SKM-1 treated with dmso at 0.1 percent for 144 hours (cell line): Measurements from ENCODE around the gene CPED1.
"Not testable (repeated sequence)": the region's sequence is repeated elsewhere in the genome, so short reads cannot be mapped to it uniquely, and the experiment has no call there.

Source experiments
- DNase-seq: peaks from one replicate; lab custom pipeline; 2025; ENCODE audit not compliant: unreplicated experiment; lab: John Stamatoyannopoulos, UW

CPED1 gene

DNA sequence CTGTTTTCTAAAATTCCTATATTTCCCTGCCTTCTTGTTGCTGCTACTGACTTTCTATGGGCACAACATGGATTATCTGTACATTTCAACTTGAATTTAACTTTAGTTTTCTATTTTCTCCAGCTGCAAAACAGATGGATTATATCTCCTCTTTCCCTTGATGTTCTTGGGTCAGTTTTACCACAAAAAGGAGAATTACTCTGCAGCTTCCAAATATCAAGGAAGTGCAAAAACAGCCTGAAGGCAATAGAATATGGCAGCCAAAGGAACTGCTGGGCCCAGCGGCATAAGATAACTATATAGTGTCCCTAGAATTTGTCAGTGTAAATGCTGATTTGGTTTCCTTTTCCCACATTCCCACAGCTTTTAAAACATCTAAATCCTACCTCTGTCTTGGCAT is 29.1 kb downstream of the CPED1 start:
- no peak for DNase-seq

DNA sequence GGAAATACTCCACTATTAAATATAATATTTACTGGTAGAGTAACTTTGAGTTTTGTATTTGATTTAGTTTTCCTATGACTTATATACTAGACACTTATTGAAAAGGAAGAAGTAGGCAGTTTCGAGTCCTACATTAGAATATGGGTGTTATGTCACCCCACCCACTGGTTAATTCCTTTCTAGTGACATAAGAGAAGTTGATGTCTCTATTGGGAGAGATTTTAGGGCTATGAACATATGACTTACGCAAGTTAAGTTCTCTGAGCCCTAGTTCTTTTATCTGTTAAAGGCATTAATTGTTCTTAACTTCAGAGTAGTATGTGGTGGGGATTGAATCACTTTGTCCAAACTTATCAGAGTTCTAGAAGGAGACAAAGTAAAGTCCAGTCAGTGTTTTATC is 30.5 kb downstream of the CPED1 start:
- no peak for DNase-seq

DNA sequence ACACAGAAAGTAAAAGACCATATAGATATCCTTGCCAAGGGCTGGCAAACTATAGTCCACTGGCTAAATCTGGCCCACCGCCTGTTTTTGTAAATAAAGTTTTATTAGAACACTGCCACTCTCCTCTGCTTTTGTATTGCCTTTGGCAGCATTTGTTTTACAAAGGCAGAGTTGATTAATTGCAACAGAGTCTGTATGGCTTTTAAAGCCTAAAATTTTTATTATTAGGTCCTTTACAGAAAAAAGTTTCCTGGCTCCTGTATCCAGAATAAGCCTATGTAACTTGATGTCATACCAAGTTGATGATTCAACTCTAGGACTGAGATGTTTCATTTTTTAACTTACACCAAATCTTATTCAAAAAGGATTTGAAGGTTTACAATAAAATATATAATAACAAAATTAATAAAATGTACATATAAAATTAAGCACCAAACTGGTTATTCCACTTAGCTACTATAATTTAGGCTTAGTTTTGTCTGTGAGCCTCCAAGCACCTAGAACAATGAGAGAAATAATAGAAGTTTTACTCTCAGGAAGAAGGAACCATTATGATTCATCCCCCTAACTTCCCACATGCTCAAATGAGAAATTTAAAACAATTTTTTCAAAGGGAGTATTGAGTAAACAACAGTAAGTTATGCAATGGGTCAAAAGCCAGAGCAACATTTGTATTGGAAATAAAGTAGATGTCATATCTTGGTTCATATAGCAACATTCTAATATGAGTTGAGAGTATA is 31.9 kb downstream of the CPED1 start:
- peak; percentile 8 for DNase-seq

DNA sequence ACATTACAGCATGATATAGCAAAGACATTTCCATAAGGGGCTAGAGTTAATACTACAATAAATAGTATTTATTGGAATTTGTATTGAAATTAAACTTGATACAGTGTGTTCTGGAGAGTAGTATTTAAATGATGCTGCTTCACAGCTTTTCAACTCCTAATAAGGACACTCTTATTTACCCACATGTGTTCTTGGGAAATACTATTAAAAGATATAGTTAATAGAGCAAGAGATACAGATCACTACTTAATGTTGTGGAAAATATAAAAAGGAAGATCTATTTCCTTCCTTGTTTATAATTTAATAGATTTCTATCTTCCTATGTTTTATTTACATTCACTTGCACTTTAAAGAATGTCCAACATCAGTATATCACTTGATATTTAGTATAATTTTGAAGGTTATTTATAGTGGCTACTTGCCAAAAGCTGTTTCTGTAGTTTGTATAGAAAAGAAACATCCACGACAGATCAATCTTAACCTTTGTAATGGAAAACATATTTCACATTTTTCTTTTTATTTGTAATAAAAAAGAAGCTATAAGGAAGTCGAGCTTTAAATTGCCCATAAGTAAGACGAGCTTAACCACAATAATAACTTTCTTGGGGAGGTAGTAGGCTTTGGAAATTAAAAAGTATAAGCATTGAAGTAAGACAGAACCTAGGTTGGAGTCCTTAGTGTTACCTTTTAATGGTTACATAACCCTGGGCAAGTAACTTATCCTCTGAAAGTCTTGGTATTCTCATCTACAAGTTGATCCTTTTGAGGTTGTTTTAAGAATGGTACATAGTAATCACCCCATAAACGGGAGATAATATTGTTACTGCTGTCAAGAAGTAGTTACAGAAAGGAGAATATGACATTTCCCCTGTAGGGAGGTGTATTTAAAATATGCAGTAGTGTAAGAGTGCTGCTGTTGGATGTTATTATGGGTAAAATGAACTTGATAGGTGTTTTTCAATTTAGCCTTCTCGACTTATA is 32.8 kb downstream of the CPED1 start:
- no peak for DNase-seq

DNA sequence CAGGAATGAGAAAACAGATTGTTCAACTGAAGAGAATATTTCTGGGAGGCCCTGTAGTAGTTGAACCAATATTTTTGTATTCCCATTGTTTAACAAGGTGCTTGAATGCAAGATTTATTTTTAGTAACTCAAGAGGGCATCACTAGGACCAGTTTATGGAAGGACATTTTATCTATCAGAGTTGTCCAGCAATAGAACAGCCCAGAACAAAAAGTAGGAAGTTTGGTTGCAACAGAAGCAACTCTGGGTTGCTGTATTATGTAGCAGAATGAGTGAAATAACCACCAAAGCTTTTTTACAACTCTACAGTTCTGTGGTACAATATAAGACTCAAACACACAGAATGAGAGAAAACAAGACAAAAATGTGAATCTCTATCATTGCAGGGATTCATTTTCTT is 34.7 kb downstream of the CPED1 start:
- DNase-seq, result no peak

DNA sequence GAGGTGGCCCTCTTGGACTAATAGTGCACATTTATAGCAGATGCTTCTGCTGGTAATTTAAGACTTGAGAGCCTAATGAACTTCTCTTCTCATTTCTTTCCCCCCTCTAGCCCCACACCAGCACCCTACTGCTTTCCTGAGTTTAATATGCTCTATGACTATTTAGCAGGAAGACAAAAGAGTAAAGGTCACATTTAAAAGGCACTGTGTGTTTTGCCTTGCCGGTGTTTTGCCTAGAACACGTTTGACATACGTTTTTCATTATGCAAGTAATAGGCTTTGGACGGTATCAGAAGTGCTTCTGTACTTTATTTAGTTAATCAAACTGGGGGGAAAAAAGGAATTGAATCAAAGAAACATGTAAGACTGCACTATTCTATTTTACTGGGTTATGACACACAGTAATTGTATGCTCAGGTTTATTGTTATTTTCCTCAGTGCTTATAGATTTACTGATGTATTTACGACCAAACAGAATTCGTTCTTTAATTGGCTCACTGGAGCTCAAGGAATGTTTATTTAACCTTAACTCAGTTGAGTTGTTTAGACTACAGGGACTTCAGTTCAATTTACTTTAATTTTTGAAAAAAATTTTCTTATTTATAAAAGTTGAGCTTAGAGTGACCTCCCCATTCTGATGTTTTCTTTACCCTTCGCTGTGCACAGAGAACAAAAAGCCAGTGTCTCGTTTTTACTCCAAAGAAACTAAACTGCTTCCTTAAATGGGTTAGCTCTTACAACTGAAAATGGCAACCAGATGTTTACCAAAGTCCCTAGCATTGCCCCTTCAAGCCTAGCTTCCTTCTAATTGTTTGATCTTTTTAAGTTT is 35.4 kb downstream of the CPED1 start:
- DNase-seq, result no peak

DNA sequence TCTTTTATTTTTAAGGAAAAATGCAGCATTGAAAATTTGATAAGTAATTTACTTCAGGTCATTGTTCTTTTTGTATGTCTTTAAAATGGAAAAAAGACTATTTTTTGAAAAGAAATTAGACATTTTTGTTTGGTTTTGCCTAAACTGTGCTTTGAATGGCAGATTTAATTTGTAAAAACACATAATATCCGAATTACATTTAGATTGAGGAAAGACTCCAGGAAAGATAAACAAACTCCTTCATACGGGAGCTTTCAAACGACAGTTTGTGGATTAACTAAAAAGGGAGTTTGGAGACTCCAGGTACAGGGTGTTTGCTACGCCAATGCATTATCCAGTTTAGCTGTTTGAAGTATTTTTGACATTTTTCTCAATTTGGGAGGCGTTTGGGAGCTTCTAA is 36.1 kb downstream of the CPED1 start:
- no peak for DNase-seq

DNA sequence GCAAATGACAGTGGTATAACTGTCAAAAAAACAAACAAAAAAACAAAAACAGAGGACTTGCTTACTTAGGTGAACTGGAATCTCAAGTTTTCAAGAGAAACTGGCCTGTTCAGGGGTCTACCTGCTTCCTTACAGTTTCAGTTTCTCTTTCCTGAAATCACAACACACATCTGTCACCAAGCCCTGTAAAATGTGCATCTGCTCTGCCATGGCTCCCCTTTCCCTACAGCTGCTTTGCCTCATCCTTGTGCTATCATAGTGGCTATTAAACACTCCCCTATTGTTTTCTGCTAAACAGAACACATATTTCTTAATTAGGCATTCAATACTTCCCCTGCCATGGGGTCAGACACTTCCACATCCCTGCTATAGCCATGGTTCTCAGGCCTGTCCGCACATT is 37.6 kb downstream of the CPED1 start:
- no peak for DNase-seq

DNA sequence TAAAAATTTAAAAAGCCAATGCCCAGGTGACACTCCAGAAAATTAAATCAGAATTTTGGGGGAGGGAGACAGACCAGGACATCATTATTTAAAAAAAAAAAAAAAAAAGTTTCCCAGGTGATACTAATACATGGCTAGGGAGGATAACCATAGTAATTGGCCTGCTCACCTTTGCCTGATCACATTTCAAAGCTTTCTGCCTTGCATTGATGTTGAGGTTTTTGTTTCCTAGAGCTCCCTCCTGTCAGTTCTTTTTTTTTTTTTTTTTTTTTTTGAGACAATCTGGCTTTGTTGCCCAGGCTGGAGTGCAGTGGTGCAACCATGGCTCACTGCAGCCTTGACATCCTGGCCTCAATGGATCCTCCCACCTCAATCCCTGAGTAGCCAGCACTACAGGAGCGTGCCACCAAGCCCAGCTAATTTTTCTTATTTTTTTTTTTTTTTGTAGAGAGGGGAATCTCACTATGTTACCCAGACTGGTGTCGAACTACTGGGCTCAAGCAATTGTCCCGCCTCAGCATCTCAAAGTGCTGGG is 38.1 kb downstream of the CPED1 start:
- no peak for DNase-seq

DNA sequence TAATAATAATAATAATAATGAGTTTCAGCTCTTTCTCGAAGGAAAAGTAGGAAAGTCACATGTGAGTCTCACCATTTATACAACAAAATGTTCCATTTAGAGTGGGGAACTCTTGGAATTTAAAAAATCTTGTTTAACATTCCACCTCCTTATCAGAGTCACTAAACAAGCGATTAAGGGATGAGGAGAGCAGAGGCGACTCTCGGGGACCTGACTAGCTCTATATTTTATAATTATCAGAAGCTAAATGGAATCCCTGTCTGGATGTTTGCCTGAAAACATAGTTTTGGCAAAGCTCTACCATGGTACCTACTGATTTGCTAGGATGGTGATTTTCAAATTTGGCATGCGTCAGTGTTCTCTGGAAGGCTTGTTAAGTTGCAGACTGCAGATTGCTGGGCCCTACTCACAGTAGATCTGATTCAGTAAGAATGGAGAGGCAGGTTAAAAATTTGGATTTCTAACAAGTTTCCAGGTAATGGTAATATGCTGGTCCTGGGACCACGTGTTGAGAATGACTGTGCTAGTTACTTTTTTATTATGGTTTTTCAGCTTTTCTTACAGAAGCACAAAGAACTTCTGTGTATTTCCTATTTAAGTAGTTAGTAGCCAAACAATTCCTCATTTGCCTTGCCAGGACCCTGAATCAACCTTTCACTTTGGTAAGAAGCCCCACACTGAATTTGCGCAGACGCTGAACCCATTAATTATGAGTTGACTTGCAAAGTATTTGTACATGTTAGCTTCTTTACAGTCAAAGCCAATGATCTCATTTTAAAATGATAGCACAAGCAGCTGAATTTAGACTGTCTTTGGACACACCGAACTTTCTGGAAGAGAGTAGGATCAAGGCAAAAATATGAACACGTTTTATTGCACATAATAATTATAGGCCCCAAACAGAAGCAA is 39.5 kb downstream of the CPED1 start:
- DNase-seq, result no peak

DNA sequence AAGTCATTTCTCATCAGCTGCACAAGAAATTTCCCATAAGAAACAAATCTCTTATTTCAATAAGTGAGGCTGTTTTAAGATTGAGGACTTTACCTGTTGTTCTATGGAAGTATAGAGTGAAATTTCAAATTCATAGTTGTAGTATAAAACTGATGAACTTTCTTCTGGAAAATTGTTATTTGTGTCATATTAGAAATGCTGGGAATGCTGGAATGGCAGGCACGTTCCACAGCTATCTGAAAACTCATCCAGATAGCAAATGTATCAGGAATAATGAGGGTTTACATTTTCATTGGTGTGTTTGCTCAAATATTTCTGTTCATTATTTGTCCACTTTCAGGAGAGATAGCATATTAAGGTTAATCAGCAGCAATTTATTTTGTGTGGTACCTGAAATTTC is 40.8 kb downstream of the CPED1 start:
- no peak for DNase-seq

DNA sequence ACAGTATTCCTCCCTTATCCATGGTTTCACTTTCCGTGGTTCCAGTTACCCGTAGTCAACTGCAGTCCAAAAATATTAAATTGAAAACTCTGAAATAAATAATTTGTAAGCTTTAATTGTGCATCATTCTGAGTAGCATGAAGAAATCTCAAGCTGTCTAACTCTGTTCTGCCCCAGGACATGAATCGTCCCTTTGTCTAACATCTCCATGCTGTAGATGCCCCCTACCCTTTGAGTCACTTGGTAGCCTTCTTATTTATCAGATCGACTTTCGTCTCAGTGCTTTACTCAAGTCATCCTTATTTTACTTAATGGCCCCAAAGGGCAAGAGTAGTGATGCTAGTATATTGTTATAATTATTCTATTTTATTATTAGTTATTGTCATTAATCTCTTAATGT is 41.8 kb downstream of the CPED1 start:
- DNase-seq, result no peak

DNA sequence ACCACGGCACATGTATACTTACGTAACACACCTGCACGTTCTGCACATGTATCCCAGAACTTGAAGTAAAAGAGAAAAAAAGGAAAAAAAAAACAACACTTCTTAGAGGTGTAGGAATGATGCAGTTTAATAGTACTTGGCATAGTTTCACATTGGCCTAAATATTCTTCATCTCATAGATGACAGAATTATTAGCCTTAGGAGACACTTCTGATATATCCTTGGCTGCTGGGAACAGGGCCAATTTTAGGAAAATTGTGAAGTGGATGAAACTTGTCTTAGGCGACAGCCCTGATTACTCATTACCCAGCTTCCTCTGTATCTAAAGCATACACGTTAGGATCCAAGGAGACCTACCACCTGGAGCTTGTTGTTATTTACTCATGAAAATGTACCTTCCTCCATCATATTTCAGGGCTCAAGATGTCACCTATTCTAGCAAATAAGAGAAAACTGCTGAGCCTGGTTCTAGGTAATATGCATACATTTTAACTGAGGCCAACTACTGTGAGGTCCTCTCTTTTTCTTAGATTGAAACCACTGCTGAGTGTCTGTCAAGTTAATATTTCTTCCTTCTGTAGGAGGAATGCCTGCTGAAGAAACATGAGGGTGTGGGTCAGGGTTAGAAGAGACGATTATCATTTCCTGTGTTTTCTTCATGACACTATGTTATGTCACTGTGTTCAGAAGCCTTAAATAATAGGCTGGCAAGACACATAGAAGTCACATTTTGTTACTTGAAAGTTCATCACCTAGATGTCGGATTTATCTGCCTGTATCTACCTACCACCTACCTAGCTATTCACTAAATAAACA is 44.3 kb downstream of the CPED1 start:
- DNase-seq, result no peak

DNA sequence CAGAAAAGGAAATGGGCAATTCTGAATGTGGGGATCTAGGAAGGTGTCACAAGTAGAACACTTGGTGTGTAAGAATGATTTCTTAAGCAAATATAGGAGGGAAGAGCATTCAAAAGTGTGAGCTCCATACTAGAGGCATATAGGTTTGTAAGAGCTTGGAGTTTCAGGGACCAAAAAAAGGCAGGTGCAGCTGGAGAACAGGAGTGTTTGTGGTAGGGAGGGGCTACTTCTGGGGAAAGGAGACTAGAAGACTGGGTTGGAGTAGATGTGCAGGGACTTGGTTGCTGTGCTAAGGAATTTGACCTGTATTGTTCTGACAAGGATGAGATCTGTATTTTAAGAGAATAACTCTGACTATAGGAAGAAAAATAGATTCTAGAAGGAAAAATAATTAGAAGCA is 46.4 kb downstream of the CPED1 start:
- no peak for DNase-seq

DNA sequence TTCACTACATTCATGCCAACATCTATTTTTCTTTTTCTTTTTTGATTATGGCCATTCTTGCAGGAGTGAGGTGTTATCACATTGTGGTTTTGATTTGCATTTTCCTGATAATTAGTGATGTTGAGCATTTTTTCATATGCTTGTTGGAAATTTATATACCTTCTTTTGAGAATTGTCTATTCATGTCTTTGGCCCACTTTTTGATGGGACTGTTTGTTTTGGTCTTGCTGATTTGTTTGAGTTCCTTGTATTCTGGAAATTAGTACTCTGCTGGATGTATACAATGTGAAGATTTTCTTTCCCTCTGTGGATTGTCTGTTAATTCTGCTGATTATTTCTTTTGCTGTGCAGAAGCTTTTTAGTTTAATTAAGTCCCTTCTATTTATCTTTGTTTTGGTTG is 48.3 kb downstream of the CPED1 start:
- DNase-seq, result not testable (repeated sequence)

DNA sequence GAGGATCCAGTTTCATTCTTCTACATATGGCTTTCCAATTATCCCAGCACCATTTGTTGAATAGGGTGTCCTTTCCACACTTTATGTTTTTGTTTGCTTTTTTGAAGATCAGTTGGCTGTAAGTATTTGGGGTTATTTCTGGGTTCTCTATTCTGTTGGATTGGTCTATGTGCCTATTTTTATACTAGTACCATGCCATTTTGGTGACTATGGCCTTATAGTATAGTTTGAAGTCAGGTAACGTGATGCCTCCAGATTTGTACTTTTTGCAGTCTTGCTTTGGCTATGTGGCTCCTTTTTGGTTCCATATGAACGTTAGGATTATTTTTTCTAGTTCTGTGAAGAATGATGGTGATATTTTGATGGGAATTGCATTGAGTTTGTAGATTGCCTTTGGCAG is 48.8 kb downstream of the CPED1 start:
- DNase-seq, result not testable (repeated sequence)

DNA sequence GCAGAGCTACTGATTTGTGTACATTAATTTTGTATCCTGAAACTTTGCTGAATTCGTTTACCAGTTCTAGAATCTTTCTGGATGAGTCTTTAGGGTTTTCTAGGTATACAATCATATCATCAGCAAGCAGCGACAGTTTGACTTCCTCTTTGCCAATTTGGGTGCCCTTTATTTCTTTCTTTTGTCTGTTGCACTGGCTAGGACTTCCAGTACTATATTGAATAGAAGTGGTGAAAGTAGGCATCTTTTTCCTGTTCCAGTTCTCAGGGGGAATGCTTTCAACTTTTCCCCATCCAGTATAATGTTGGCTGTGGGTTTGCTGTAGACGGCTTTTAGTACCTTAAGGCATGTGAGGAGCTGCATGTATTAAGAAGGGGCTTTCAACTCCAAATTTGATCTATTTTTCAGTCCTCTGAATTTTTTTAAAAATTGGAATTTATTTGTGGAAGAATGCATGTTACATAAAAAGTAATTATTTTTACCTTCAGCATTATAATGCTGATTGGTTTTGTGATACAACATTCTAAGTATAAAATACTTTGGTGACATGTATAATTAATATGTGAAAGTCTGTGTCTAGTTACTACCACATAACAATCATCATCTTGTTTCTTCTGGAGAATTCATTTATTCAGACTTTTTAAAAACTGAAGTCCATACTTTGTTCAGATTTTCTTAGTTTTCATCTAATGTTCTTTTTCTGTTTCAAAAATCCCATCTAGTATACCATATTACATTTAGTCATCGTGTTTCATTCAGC is 49.6 kb downstream of the CPED1 start:
- no peak for DNase-seq

DNA sequence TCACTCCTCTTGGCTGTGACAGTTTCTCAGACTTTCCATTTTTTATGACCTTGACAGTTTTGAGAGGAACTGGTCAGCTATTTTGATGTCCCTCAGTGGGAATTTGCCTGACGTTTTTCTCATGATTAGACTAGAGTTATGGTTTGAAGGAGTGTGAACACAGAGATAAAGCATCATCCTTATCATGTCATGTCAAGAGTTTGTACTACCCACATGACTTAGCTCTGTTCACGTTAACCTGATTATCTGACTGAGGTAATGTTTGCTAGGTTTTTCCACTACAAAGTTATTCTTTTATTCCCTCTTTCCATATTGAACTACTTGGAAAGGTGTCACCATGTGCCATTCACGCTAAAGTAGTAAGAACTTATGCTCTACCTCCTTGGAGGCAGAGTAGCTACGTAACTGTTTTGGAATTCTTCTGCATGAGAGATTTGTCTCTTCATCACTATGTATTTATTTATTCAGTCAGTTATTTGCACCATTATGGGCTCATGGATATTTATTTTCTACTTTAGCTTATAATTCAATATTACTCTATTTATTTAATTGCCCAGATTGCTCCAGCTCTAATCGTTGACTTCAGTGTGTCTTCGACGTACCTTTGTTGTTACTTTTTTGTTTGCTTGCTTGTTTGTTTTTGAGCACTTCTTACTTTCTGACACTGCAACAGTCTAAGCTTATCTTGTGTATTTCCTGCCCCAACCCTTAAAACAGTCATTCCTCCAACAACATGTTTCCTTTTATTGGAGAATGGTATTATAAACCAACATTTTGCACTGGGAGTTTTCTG is 50.4 kb downstream of the CPED1 start:
- no peak for DNase-seq
